Activated CD8-positive, alpha-beta T cell treated with anti-CD3 and anti-CD28 coated beads for 36 hours (primary cell): ENCODE measurements around the gene ADAM22. TPM values are rescaled to one million over a fixed set of nuclear protein-coding genes. Genes with fewer than 3 reads are reported as not detected.

Source experiments
- ATAC-seq: fragments of 200-7000 bp; cut with Tn5 transposase; one replicate; pipeline ENCODE4 v1.10.0; 2021; ENCODE audit warnings: mild to moderate bottlenecking, moderate library complexity
- CTCF ChIA-PET: fragments of 350-600 bp; sonication (Branson Sonifier 250); formaldehyde crosslinking; loops from one replicate; lab custom pipeline; 2021; ENCODE audit warnings: antibody characterized with exemption; lab: Charles Lee
- POLR2A ChIA-PET: fragments of 350-600 bp; sonication (Branson Sonifier 250); formaldehyde crosslinking; loops from one replicate; lab custom pipeline; 2021; ENCODE audit warnings: antibody characterized with exemption; lab: Charles Lee
- DNase-seq: peaks from one replicate; pipeline ENCODE4 v3.0.0-alpha.2; 2020
- H3K27ac Mint-ChIP-seq: one replicate; pipeline ENCODE4 v1.8.0; 2021; ENCODE audit warnings: mild to moderate bottlenecking, mixed read lengths
- H3K27me3 Mint-ChIP-seq: one replicate; pipeline ENCODE4 v1.8.0; 2021; ENCODE audit warnings: mixed read lengths
- H3K36me3 Mint-ChIP-seq: one replicate; pipeline ENCODE4 v1.8.0; 2021; ENCODE audit warnings: low read depth, mixed read lengths
- H3K4me1 Mint-ChIP-seq: one replicate; pipeline ENCODE4 v1.8.0; 2021; ENCODE audit warnings: low read depth, mixed read lengths
- H3K4me3 Mint-ChIP-seq: one replicate; pipeline ENCODE4 v1.8.0; 2021; ENCODE audit warnings: mild to moderate bottlenecking, moderate library complexity, mixed read lengths
- H3K9me3 Mint-ChIP-seq: one replicate; pipeline ENCODE4 v1.8.0; 2021; ENCODE audit warnings: mixed read lengths
- intact Hi-C: fragments of 100-400 bp; cut with micrococcal nuclease; formaldehyde crosslinking; loops from one replicate; pipeline ENCODE4 v1.10.0; 2022
- total RNA-seq, 2 experiments: library from RNA; stranded (reverse); gene quantifications; one replicate each; pipeline ENCODE4 v1.2.3, GENCODE V29; 2021
- TF ChIP-seq, protein P1 (sequence below): fragments of 200-600 bp; IDR thresholded peaks from one replicate; pipeline ENCODE4 v1.8.0; 2022; ENCODE audit warnings: antibody characterized with exemption, mild to moderate bottlenecking

The ADAM22 gene
- total RNA-seq, 2 experiments from 2014 or later: 2.3 to 3.0 TPM

DNA sequence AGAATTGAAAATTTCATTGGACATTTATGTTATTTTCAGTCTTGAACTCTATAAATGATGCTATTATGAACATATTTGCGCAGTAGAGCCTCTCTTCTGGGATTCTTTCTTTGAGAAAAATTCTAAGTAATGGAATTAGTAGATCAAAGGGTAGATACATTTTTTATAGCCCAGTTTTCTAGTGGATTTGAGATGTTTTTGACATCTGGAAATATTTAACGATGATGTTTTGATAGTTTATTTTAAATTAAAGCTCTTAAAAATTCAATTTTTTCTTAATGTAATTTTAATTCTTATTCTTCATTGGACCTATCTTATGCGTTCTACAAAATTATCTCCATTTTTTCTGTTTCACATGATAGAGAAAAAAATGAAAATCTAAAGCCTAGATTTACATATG lies 103.0 kb downstream of the ADAM22 start:
- ATAC-seq: no peak
- Mint-ChIP-seq H3K27me3 (no peaks in the 10 kb centered on the region), H3K4me1 (peaks cover 2% of the 10 kb centered on the region), H3K9me3 (peaks cover 8% of the 10 kb centered on the region), H3K27ac (no peak overlapping the region), H3K4me3 (no peak overlapping the region), H3K36me3 (peaks cover 8% of the 10 kb centered on the region)
- no peak for DNase-seq
- CTCF ChIA-PET: no interaction called here
- intact Hi-C loops: no loop called here
- TF ChIP-seq, protein P1, sequence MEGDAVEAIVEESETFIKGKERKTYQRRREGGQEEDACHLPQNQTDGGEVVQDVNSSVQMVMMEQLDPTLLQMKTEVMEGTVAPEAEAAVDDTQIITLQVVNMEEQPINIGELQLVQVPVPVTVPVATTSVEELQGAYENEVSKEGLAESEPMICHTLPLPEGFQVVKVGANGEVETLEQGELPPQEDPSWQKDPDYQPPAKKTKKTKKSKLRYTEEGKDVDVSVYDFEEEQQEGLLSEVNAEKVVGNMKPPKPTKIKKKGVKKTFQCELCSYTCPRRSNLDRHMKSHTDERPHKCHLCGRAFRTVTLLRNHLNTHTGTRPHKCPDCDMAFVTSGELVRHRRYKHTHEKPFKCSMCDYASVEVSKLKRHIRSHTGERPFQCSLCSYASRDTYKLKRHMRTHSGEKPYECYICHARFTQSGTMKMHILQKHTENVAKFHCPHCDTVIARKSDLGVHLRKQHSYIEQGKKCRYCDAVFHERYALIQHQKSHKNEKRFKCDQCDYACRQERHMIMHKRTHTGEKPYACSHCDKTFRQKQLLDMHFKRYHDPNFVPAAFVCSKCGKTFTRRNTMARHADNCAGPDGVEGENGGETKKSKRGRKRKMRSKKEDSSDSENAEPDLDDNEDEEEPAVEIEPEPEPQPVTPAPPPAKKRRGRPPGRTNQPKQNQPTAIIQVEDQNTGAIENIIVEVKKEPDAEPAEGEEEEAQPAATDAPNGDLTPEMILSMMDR: no peak
- POLR2A ChIA-PET: no interaction called here

DNA sequence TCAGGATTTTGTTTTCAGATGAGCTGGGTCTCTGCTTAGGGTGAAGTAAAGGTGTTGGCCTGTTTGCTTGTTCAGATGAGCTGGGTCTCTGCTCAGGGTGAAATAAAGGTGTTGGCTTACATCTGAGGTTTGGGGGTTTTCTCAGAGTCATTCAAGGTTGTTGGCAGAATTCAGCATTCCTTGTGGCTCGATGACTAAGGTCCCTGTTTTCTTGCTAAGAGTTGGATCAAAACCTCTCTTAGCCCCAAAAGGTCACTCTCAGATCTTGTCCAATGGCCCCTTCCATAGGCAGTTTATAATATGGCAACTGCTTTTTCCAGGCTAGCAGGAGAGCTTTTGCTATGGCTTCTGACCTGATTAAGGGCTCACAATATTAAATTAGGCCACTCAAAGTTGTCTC lies 106.6 kb downstream of the ADAM22 start:
- H3K9me3 Mint-ChIP-seq: no peaks in the 10 kb centered on the region
- no peaks in the 10 kb centered on the region for H3K36me3 Mint-ChIP-seq
- POLR2A ChIA-PET: no interaction called here
- CTCF ChIA-PET: no interaction called here
- peaks cover 12% of the 10 kb centered on the region for H3K4me1 Mint-ChIP-seq
- DNase-seq (no peak), ATAC-seq (no peak)
- no peak overlapping the region for H3K27ac Mint-ChIP-seq
- H3K27me3 Mint-ChIP-seq: no peaks in the 10 kb centered on the region
- intact Hi-C loops: no loop called here
- H3K4me3 Mint-ChIP-seq: no peak overlapping the region
- TF ChIP-seq, protein P1: no peak

DNA sequence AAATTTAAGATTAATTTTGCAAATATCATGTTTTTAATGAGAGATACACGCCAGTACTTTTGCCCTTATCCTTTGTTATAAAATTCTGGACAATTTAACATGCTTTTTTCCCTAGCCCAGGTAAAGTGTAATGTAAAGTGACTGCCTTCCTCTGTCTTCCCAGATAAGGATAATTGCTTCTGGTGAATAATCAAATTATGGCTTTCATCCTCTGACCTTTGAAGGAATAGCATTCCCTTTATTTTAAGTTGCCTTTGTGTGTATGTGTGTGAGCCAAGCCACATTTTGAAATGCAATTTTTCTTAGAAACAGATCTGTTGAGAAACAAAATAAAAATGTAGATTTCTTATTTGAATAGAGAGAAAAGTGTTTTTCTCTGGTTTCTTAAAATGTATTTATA lies 107.5 kb downstream of the ADAM22 start:
- ChIA-PET POLR2A (no interaction called here), CTCF (no interaction called here)
- H3K4me1 Mint-ChIP-seq: peaks cover 19% of the 10 kb centered on the region
- TF ChIP-seq, protein P1: no peak
- no peaks in the 10 kb centered on the region for H3K9me3 Mint-ChIP-seq
- DNase-seq (no peak), ATAC-seq (no peak)
- intact Hi-C loops: no loop called here
- no peaks in the 10 kb centered on the region for H3K36me3 Mint-ChIP-seq
- no peak overlapping the region for H3K27ac Mint-ChIP-seq
- H3K27me3 Mint-ChIP-seq: no peaks in the 10 kb centered on the region
- H3K4me3 Mint-ChIP-seq: no peak overlapping the region

DNA sequence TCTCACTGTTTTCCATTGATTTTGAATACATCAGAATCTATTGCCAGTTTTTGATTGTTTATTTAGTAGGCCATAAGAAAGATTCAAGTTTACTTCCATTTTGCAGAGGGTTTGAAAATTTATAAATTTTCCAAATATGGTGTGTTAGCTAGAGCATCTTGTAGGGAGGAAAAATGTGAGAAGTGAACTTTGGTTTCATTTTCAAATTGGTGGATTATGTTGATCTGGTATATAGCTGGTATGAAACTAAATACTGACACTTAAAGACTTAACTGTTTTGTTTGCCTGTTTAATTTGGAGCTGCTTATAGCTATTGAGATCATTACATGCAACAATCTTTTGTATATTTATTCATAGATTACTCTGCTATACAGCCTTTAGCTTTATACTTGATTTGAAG lies 108.1 kb downstream of the ADAM22 start:
- Mint-ChIP-seq H3K9me3 (no peaks in the 10 kb centered on the region), H3K4me3 (no peak overlapping the region), H3K27me3 (no peaks in the 10 kb centered on the region), H3K27ac (no peak overlapping the region), H3K4me1 (peaks cover 19% of the 10 kb centered on the region), H3K36me3 (no peaks in the 10 kb centered on the region)
- intact Hi-C loops: no loop called here
- ChIA-PET CTCF (no interaction called here), POLR2A (no interaction called here)
- no peak for ATAC-seq
- no peak for DNase-seq
- TF ChIP-seq, protein P1: no peak

DNA sequence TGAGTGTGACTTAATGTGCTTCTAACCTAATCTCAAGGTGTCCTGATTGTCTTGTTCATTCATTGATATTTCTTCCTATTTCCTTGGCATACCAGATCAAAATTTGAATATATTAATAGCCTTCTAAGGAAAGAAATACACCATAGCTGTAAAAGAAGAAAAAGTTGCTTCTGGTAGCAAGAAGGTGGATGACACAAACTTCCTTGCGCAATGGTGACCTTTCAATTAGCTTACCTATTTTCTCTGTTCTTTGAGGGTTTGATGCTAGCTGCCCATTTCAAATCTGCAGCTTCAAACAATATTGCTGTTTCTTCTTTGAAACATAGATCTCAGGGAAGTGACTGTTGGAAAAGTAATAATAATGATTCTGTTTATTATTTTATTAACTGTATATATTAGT lies 108.8 kb downstream of the ADAM22 start:
- TF ChIP-seq, protein P1: no peak
- no peaks in the 10 kb centered on the region for H3K9me3 Mint-ChIP-seq
- H3K4me1 Mint-ChIP-seq: peaks cover 19% of the 10 kb centered on the region
- no peaks in the 10 kb centered on the region for H3K36me3 Mint-ChIP-seq
- ChIA-PET POLR2A (no interaction called here), CTCF (no interaction called here)
- no peak overlapping the region for H3K27ac Mint-ChIP-seq
- no peak for DNase-seq
- intact Hi-C loops: no loop called here
- H3K27me3 Mint-ChIP-seq: no peaks in the 10 kb centered on the region
- no peak overlapping the region for H3K4me3 Mint-ChIP-seq
- no peak for ATAC-seq
